Caco-2 (cell line): ENCODE measurements around the gene SLC39A11. TPM values are rescaled to one million over a fixed set of nuclear protein-coding genes. Genes with fewer than 3 reads are reported as not detected.

Experiments
- BruUV-seq: library from RNA; stranded (reverse); fragments of 400-500 nt; replicated peaks from 2 replicates; lab custom pipeline; 2021; lab: Mats Ljungman, UMichigan
- CTCF ChIA-PET: fragments of 300-600 bp; sonication (Branson Sonifier 250); formaldehyde crosslinking; loops from one replicate; lab custom pipeline; 2022; ENCODE audit warnings: antibody characterized with exemption; lab: Charles Lee
- POLR2A ChIA-PET: fragments of 300-600 bp; sonication (Branson Sonifier 250); formaldehyde crosslinking; loops from one replicate; lab custom pipeline; 2022; ENCODE audit warnings: antibody characterized with exemption; lab: Charles Lee
- DNase-seq, 2 experiments: peaks; one replicate each; pipeline versions ENCODE4 v3.0.0 to v3.0.0-alpha.2; 2020 to 2022
- H3K27me3 ChIP-seq: replicated peaks from 2 replicates; pipeline ENCODE4 v1.6.0; 2011; ENCODE audit warnings: low read length; ENCODE audit not compliant: control insufficient read depth, insufficient read depth
- H3K36me3 ChIP-seq: 2 replicates; pipeline ENCODE4 v1.5.1; 2011; ENCODE audit warnings: low read length; ENCODE audit not compliant: control insufficient read depth, insufficient read depth
- H3K4me1 ChIP-seq: fragments of 250-450 bp; sonication (Bioruptor Pico); 2 replicates; pipeline ENCODE4 v1.5.1; 2020; ENCODE audit warnings: mild to moderate bottlenecking
- H3K4me3 ChIP-seq: 2 replicates; pipeline ENCODE4 v1.5.1; 2011; ENCODE audit warnings: low read depth, mild to moderate bottlenecking, control low read depth, low read length
- H3K9me3 ChIP-seq: fragments of 250-450 bp; sonication (Bioruptor Pico); 2 replicates; pipeline ENCODE4 v1.5.1; 2020; ENCODE audit warnings: mild to moderate bottlenecking, moderate library complexity
- H3K27ac Mint-ChIP-seq: one replicate; pipeline ENCODE4 v1.8.0; 2022; ENCODE audit warnings: mixed read lengths; ENCODE audit not compliant: unreplicated experiment
- H3K27me3 Mint-ChIP-seq: one replicate; pipeline ENCODE4 v1.8.0; 2022; ENCODE audit warnings: mixed read lengths; ENCODE audit not compliant: insufficient read depth, unreplicated experiment
- H3K36me3 Mint-ChIP-seq: one replicate; pipeline ENCODE4 v1.8.0; 2022; ENCODE audit warnings: mild to moderate bottlenecking, mixed read lengths; ENCODE audit not compliant: insufficient read depth, unreplicated experiment
- H3K4me1 Mint-ChIP-seq: one replicate; pipeline ENCODE4 v1.8.0; 2022; ENCODE audit warnings: low read depth, mixed read lengths; ENCODE audit not compliant: unreplicated experiment
- H3K4me3 Mint-ChIP-seq: one replicate; pipeline ENCODE4 v1.8.0; 2022; ENCODE audit warnings: mild to moderate bottlenecking, moderate library complexity, mixed read lengths; ENCODE audit not compliant: unreplicated experiment
- H3K9me3 Mint-ChIP-seq: one replicate; pipeline ENCODE4 v1.8.0; 2022; ENCODE audit warnings: mixed read lengths; ENCODE audit not compliant: unreplicated experiment
- intact Hi-C: fragments of 100-400 bp; cut with micrococcal nuclease; formaldehyde crosslinking; loops from one replicate; pipeline ENCODE4 v1.10.0; 2022; ENCODE audit not compliant: unreplicated experiment
- total RNA-seq: library from RNA; stranded (reverse); gene quantifications from 2 replicates; pipeline ENCODE4 v1.2.3, GENCODE V29; 2022
- TF ChIP-seq, protein P1 (sequence below), 2 experiments: fragments of 200-600 bp in 1 of 2; IDR thresholded peaks; 1 replicate in 1 of 2; 2 replicates in 1 of 2; pipeline versions ENCODE4 v1.5.1 to v1.8.0; 2011 to 2022; ENCODE audit warnings: antibody characterized with exemption in 1 of 2, control low read depth in 1 of 2, inconsistent platforms in 1 of 2, low read depth in 1 of 2, low read length in 1 of 2, mild to moderate bottlenecking in 1 of 2, moderate library complexity in 1 of 2; ENCODE audit not compliant: insufficient read depth in 1 of 2, severe bottlenecking in 1 of 2, unreplicated experiment in 1 of 2

The SLC39A11 gene
- total RNA-seq, 1 experiment from 2014 or later = 26.4 TPM

GRCh38 chr17:72720494-72720825, 372.0 kb downstream of the SLC39A11 start:
- Histone ChIP-seq H3K4me3 (no peak overlapping the region), H3K27me3 (no peaks in the 10 kb centered on the region), H3K4me1 (peaks cover 6% of the 10 kb centered on the region), H3K36me3 (no peaks in the 10 kb centered on the region), H3K9me3 (no peaks in the 10 kb centered on the region)
- TF ChIP-seq, protein P1, sequence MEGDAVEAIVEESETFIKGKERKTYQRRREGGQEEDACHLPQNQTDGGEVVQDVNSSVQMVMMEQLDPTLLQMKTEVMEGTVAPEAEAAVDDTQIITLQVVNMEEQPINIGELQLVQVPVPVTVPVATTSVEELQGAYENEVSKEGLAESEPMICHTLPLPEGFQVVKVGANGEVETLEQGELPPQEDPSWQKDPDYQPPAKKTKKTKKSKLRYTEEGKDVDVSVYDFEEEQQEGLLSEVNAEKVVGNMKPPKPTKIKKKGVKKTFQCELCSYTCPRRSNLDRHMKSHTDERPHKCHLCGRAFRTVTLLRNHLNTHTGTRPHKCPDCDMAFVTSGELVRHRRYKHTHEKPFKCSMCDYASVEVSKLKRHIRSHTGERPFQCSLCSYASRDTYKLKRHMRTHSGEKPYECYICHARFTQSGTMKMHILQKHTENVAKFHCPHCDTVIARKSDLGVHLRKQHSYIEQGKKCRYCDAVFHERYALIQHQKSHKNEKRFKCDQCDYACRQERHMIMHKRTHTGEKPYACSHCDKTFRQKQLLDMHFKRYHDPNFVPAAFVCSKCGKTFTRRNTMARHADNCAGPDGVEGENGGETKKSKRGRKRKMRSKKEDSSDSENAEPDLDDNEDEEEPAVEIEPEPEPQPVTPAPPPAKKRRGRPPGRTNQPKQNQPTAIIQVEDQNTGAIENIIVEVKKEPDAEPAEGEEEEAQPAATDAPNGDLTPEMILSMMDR (IDR thresholded peaks at IDR 0.05; ENCODE audit: insufficient read depth in 1 of 2, low read depth in 1 of 2, low read length in 1 of 2, severe bottlenecking in 1 of 2, unreplicated experiment in 1 of 2) = no peak
- BruUV-seq = no TSS peak
- H3K4me3 Mint-ChIP-seq = no peak overlapping the region
- no peak for DNase-seq
- H3K27me3 Mint-ChIP-seq = no peaks in the 10 kb centered on the region
- intact Hi-C loops = no loop called here
- no peak overlapping the region for H3K27ac Mint-ChIP-seq
- H3K36me3 Mint-ChIP-seq = peaks cover 6% of the 10 kb centered on the region
- POLR2A ChIA-PET = no interaction called here
- CTCF ChIA-PET = interaction anchor here (1.0 kb wide), 1 partner anchor 164 kb away, joined by 3 read pairs; no protein-coding TSS in a partner anchor
- no peaks in the 10 kb centered on the region for H3K9me3 Mint-ChIP-seq
- peaks cover 16% of the 10 kb centered on the region for H3K4me1 Mint-ChIP-seq

- no peak overlapping the region for H3K27ac Mint-ChIP-seq
- no peaks in the 10 kb centered on the region for H3K36me3 ChIP-seq
- H3K4me3 ChIP-seq = no peak overlapping the region
- H3K4me3 Mint-ChIP-seq = no peak overlapping the region
- H3K9me3 ChIP-seq = no peaks in the 10 kb centered on the region
- peaks cover 10% of the 10 kb centered on the region for H3K4me1 ChIP-seq
- peaks cover 17% of the 10 kb centered on the region for H3K4me1 Mint-ChIP-seq
- H3K9me3 Mint-ChIP-seq = no peaks in the 10 kb centered on the region
- ChIA-PET POLR2A (no interaction called here), CTCF (interaction anchor here (1.0 kb wide), 1 partner anchor 163 kb away, joined by 3 read pairs; no protein-coding TSS in a partner anchor)
- BruUV-seq = no TSS peak
- H3K27me3 Mint-ChIP-seq = no peaks in the 10 kb centered on the region
- no peak for DNase-seq
- intact Hi-C loops = no loop called here
- peaks cover 6% of the 10 kb centered on the region for H3K36me3 Mint-ChIP-seq
- TF ChIP-seq, protein P1 (IDR thresholded peaks at IDR 0.05; ENCODE audit: insufficient read depth in 1 of 2, low read depth in 1 of 2, low read length in 1 of 2, severe bottlenecking in 1 of 2, unreplicated experiment in 1 of 2) = no peak
- no peaks in the 10 kb centered on the region for H3K27me3 ChIP-seq
Observed at GRCh38 chr17:72719578-72720493, 372.7 kb downstream of the SLC39A11 start.

GRCh38 chr17:72719206-72719577, 373.3 kb downstream of the SLC39A11 start:
- Histone ChIP-seq H3K4me1 (peaks cover 10% of the 10 kb centered on the region), H3K9me3 (no peaks in the 10 kb centered on the region), H3K4me3 (no peak overlapping the region), H3K27me3 (no peaks in the 10 kb centered on the region), H3K36me3 (no peaks in the 10 kb centered on the region)
- no TSS peak for BruUV-seq
- H3K27ac Mint-ChIP-seq = no peak overlapping the region
- intact Hi-C loops = no loop called here
- no peak overlapping the region for H3K4me3 Mint-ChIP-seq
- CTCF ChIA-PET = no interaction called here
- TF ChIP-seq, protein P1 (IDR thresholded peaks at IDR 0.05; ENCODE audit: insufficient read depth in 1 of 2, low read depth in 1 of 2, low read length in 1 of 2, severe bottlenecking in 1 of 2, unreplicated experiment in 1 of 2) = no peak
- H3K36me3 Mint-ChIP-seq = peaks cover 6% of the 10 kb centered on the region
- H3K9me3 Mint-ChIP-seq = no peaks in the 10 kb centered on the region
- DNase-seq = no peak
- POLR2A ChIA-PET = no interaction called here
- H3K4me1 Mint-ChIP-seq = peaks cover 17% of the 10 kb centered on the region
- no peaks in the 10 kb centered on the region for H3K27me3 Mint-ChIP-seq
